Transverse colon (tissue), 3 donors: Measurements from ENCODE around the gene SEC24C.

Experiments
- CTCF ChIP-seq, 5 experiments: fragments of 200-600 bp in 3 of 5; fragments of 450-650 bp in 2 of 5; sonication (generic) in 3 of 5; IDR thresholded peaks; 1 replicate in 2 of 5; 2 replicates in 3 of 5; pipeline ENCODE4 v1.5.1; 2016 to 2017; ENCODE audit warnings: antibody characterized with exemption in 5 of 5, inconsistent platforms in 3 of 5, mild to moderate bottlenecking in 2 of 5, moderate library complexity in 1 of 5
- POLR2A ChIP-seq: fragments of 450-650 bp; IDR thresholded peaks from one replicate; pipeline ENCODE4 v1.6.1; 2016; ENCODE audit warnings: antibody characterized with exemption, mild to moderate bottlenecking, moderate library complexity

- TF ChIP-seq CTCF (IDR thresholded peaks at IDR 0.05) (no peak), POLR2A (no peak)
Observed at GRCh38 chr10:73761781-73762180, 17.6 kb downstream of the SEC24C start.
